ENCODE data around the gene CAPZA1.
"Not testable (repeated sequence)": the region's sequence is repeated elsewhere in the genome, so short reads cannot be mapped to it uniquely, and the experiment has no call there.

CAPZA1 gene

GRCh38 chr1:112624493-112624892 is 4.9 kb downstream of the CAPZA1 start:
- H2AK5ac ChIP-seq (ENCODE audit: low read length); H3K4ac ChIP-seq (ENCODE audit: low read depth, low read length); H3K9ac ChIP-seq (ENCODE audit: low read length); H4K8ac ChIP-seq (ENCODE audit: low read depth, low read length); H3K56ac ChIP-seq (ENCODE audit: low read length); DNase-seq; H2BK15ac ChIP-seq (replicated peaks; ENCODE audit: low read depth); H3K4me2 ChIP-seq (ENCODE audit: low read length); H3K4me1 ChIP-seq (ENCODE audit: control insufficient read depth, low read depth, low read length); H3K27ac ChIP-seq (ENCODE audit: low read depth, low read length); H4K5ac ChIP-seq (ENCODE audit: low read length); H3K23ac ChIP-seq (ENCODE audit: low read length); H3K4me3 ChIP-seq (ENCODE audit: low read length); H3K36me3 ChIP-seq (ENCODE audit: control insufficient read depth, insufficient read depth, low read length); H3K27me3 ChIP-seq (ENCODE audit: insufficient read depth, low read length, poor library complexity); H2BK5ac ChIP-seq (ENCODE audit: low read length); H3K18ac ChIP-seq (ENCODE audit: low read length); H2BK120ac ChIP-seq (ENCODE audit: low read depth, low read length): not testable (repeated sequence)
- WGBS (ENCODE audit: extremely low coverage, insufficient coverage, low lambda C conversion rate): no CpG with 5 or more reads among the region's 5 CpGs
- peaks cover 19% of the 10 kb centered on the region for H3K79me1 ChIP-seq (ENCODE audit: low read length)
- H3K79me2 ChIP-seq (ENCODE audit: control insufficient read depth, insufficient read depth, low read length): peaks cover 68% of the 10 kb centered on the region

- no peaks in the 10 kb centered on the region for H3K36me3 ChIP-seq (ENCODE audit: control insufficient read depth, insufficient read depth, low read length)
- no CpG with 5 or more reads among the region's 2 CpGs for WGBS (ENCODE audit: extremely low coverage, insufficient coverage, low lambda C conversion rate)
- H3K27ac ChIP-seq (ENCODE audit: low read depth, low read length): no peak overlapping the region
These were observed 6.1 kb downstream of the CAPZA1 start for GRCh38 chr1:112625696-112626095.

GRCh38 chr1:112626193-112626592 is 6.6 kb downstream of the CAPZA1 start:
- H3K4me1 ChIP-seq (ENCODE audit: control insufficient read depth, low read depth, low read length): no peaks in the 10 kb centered on the region
- no CpG with 5 or more reads among the region's 5 CpGs for WGBS (ENCODE audit: extremely low coverage, insufficient coverage, low lambda C conversion rate)
- H3K27me3 ChIP-seq (ENCODE audit: insufficient read depth, low read length, poor library complexity): no peaks in the 10 kb centered on the region
- no peak overlapping the region for H3K4ac ChIP-seq (ENCODE audit: low read depth, low read length)
- no peak overlapping the region for H3K4me3 ChIP-seq (ENCODE audit: low read length)
- H2BK5ac ChIP-seq (ENCODE audit: low read length): no peak overlapping the region
- H3K4me2 ChIP-seq (ENCODE audit: low read length): no peak overlapping the region
- no peak overlapping the region for H3K9ac ChIP-seq (ENCODE audit: low read length)
- no peak overlapping the region for H4K8ac ChIP-seq (ENCODE audit: low read depth, low read length)
- H2AK5ac ChIP-seq (ENCODE audit: low read length): no peak overlapping the region
- no peak for DNase-seq
- H3K79me1 ChIP-seq (ENCODE audit: low read length): peaks cover 21% of the 10 kb centered on the region
- no peak overlapping the region for H3K23ac ChIP-seq (ENCODE audit: low read length)
- no peak overlapping the region for H2BK15ac ChIP-seq (replicated peaks; ENCODE audit: low read depth)
- H3K79me2 ChIP-seq (ENCODE audit: control insufficient read depth, insufficient read depth, low read length): peaks cover 67% of the 10 kb centered on the region
- no peak overlapping the region for H4K5ac ChIP-seq (ENCODE audit: low read length)
- H3K36me3 ChIP-seq (ENCODE audit: control insufficient read depth, insufficient read depth, low read length): no peaks in the 10 kb centered on the region
- H3K27ac ChIP-seq (ENCODE audit: low read depth, low read length): no peak overlapping the region
- no peak overlapping the region for H3K56ac ChIP-seq (ENCODE audit: low read length)
- no peak overlapping the region for H3K18ac ChIP-seq (ENCODE audit: low read length)
- H2BK120ac ChIP-seq (ENCODE audit: low read depth, low read length): no peak overlapping the region

More at GRCh38 chr1:112625696-112626095, 6.1 kb downstream of the CAPZA1 start:
- H2BK15ac ChIP-seq (replicated peaks; ENCODE audit: low read depth): no peak overlapping the region
- no peak overlapping the region for H4K8ac ChIP-seq (ENCODE audit: low read depth, low read length)
- peaks cover 20% of the 10 kb centered on the region for H3K79me1 ChIP-seq (ENCODE audit: low read length)
- H3K4ac ChIP-seq (ENCODE audit: low read depth, low read length): no peak overlapping the region
- no peak overlapping the region for H3K18ac ChIP-seq (ENCODE audit: low read length)
- H3K4me1 ChIP-seq (ENCODE audit: control insufficient read depth, low read depth, low read length): no peaks in the 10 kb centered on the region
- no peak overlapping the region for H4K5ac ChIP-seq (ENCODE audit: low read length)
- H3K9ac ChIP-seq (ENCODE audit: low read length): no peak overlapping the region
- peaks cover 67% of the 10 kb centered on the region for H3K79me2 ChIP-seq (ENCODE audit: control insufficient read depth, insufficient read depth, low read length)
- no peak overlapping the region for H3K23ac ChIP-seq (ENCODE audit: low read length)
- H3K4me2 ChIP-seq (ENCODE audit: low read length): no peak overlapping the region
- H3K56ac ChIP-seq (ENCODE audit: low read length): no peak overlapping the region
- no peak overlapping the region for H2AK5ac ChIP-seq (ENCODE audit: low read length)
- no peak overlapping the region for H2BK5ac ChIP-seq (ENCODE audit: low read length)
- no peak overlapping the region for H3K4me3 ChIP-seq (ENCODE audit: low read length)
- no peak overlapping the region for H2BK120ac ChIP-seq (ENCODE audit: low read depth, low read length)
- no peaks in the 10 kb centered on the region for H3K27me3 ChIP-seq (ENCODE audit: insufficient read depth, low read length, poor library complexity)
- DNase-seq: no peak

- Histone ChIP-seq H2BK15ac (replicated peaks; ENCODE audit: low read depth) (no peak overlapping the region), H3K4me2 (ENCODE audit: low read length) (no peak overlapping the region), H2BK5ac (ENCODE audit: low read length) (no peak overlapping the region), H3K79me2 (ENCODE audit: control insufficient read depth, insufficient read depth, low read length) (peaks cover 69% of the 10 kb centered on the region), H3K79me1 (ENCODE audit: low read length) (peaks cover 23% of the 10 kb centered on the region), H2BK120ac (ENCODE audit: low read depth, low read length) (no peak overlapping the region), H3K4me3 (ENCODE audit: low read length) (no peak overlapping the region), H3K36me3 (ENCODE audit: control insufficient read depth, insufficient read depth, low read length) (no peaks in the 10 kb centered on the region), H3K9ac (ENCODE audit: low read length) (no peak overlapping the region), H4K5ac (ENCODE audit: low read length) (no peak overlapping the region), H2AK5ac (ENCODE audit: low read length) (no peak overlapping the region), H4K8ac (ENCODE audit: low read depth, low read length) (no peak overlapping the region), H3K27me3 (ENCODE audit: insufficient read depth, low read length, poor library complexity) (no peaks in the 10 kb centered on the region), H3K27ac (ENCODE audit: low read depth, low read length) (no peak overlapping the region), H3K18ac (ENCODE audit: low read length) (no peak overlapping the region), H3K23ac (ENCODE audit: low read length) (no peak overlapping the region), H3K4me1 (ENCODE audit: control insufficient read depth, low read depth, low read length) (no peaks in the 10 kb centered on the region), H3K56ac (ENCODE audit: low read length) (no peak overlapping the region), H3K4ac (ENCODE audit: low read depth, low read length) (no peak overlapping the region)
- no peak for DNase-seq
These were observed 7.3 kb downstream of the CAPZA1 start for GRCh38 chr1:112626887-112627286.

- H2BK15ac ChIP-seq (replicated peaks; ENCODE audit: low read depth): no peak overlapping the region
- H3K4ac ChIP-seq (ENCODE audit: low read depth, low read length): no peak overlapping the region
- H3K4me2 ChIP-seq (ENCODE audit: low read length): no peak overlapping the region
- H4K5ac ChIP-seq (ENCODE audit: low read length): no peak overlapping the region
- peaks cover 74% of the 10 kb centered on the region for H3K79me2 ChIP-seq (ENCODE audit: control insufficient read depth, insufficient read depth, low read length)
- no peak overlapping the region for H3K56ac ChIP-seq (ENCODE audit: low read length)
- H3K79me1 ChIP-seq (ENCODE audit: low read length): peaks cover 23% of the 10 kb centered on the region
- no CpG with 5 or more reads among the region's 2 CpGs for WGBS (ENCODE audit: extremely low coverage, insufficient coverage, low lambda C conversion rate)
- H4K8ac ChIP-seq (ENCODE audit: low read depth, low read length): no peak overlapping the region
- H3K4me3 ChIP-seq (ENCODE audit: low read length): no peak overlapping the region
- H3K36me3 ChIP-seq (ENCODE audit: control insufficient read depth, insufficient read depth, low read length): no peaks in the 10 kb centered on the region
- no peak for DNase-seq
- H3K9ac ChIP-seq (ENCODE audit: low read length): no peak overlapping the region
- H2BK120ac ChIP-seq (ENCODE audit: low read depth, low read length): no peak overlapping the region
- H2AK5ac ChIP-seq (ENCODE audit: low read length): no peak overlapping the region
- no peak overlapping the region for H3K27ac ChIP-seq (ENCODE audit: low read depth, low read length)
- peaks cover 2% of the 10 kb centered on the region for H3K4me1 ChIP-seq (ENCODE audit: control insufficient read depth, low read depth, low read length)
- H2BK5ac ChIP-seq (ENCODE audit: low read length): no peak overlapping the region
- H3K18ac ChIP-seq (ENCODE audit: low read length): no peak overlapping the region
- H3K23ac ChIP-seq (ENCODE audit: low read length): no peak overlapping the region
- no peaks in the 10 kb centered on the region for H3K27me3 ChIP-seq (ENCODE audit: insufficient read depth, low read length, poor library complexity)
These were observed 8.9 kb downstream of the CAPZA1 start for GRCh38 chr1:112628516-112628915.

GRCh38 chr1:112629256-112629655 is 9.6 kb downstream of the CAPZA1 start:
- Histone ChIP-seq H4K5ac (ENCODE audit: low read length) (no peak overlapping the region), H3K27me3 (ENCODE audit: insufficient read depth, low read length, poor library complexity) (no peaks in the 10 kb centered on the region), H3K23ac (ENCODE audit: low read length) (no peak overlapping the region), H3K36me3 (ENCODE audit: control insufficient read depth, insufficient read depth, low read length) (no peaks in the 10 kb centered on the region), H3K4ac (ENCODE audit: low read depth, low read length) (no peak overlapping the region), H2AK5ac (ENCODE audit: low read length) (no peak overlapping the region), H3K4me2 (ENCODE audit: low read length) (no peak overlapping the region), H3K79me1 (ENCODE audit: low read length) (peaks cover 23% of the 10 kb centered on the region), H2BK5ac (ENCODE audit: low read length) (no peak overlapping the region), H3K4me3 (ENCODE audit: low read length) (no peak overlapping the region), H3K27ac (ENCODE audit: low read depth, low read length) (no peak overlapping the region), H3K79me2 (ENCODE audit: control insufficient read depth, insufficient read depth, low read length) (peaks cover 74% of the 10 kb centered on the region), H3K18ac (ENCODE audit: low read length) (no peak overlapping the region), H3K9ac (ENCODE audit: low read length) (no peak overlapping the region), H3K4me1 (ENCODE audit: control insufficient read depth, low read depth, low read length) (peaks cover 2% of the 10 kb centered on the region), H3K56ac (ENCODE audit: low read length) (no peak overlapping the region), H2BK120ac (ENCODE audit: low read depth, low read length) (no peak overlapping the region), H4K8ac (ENCODE audit: low read depth, low read length) (no peak overlapping the region), H2BK15ac (replicated peaks; ENCODE audit: low read depth) (no peak overlapping the region)
- no peak for DNase-seq
